ENCODE measurements around the gene ITPK1.
"Not testable (repeated sequence)": the region's sequence is repeated elsewhere in the genome, so short reads cannot be mapped to it uniquely, and the experiment has no call there.

The ITPK1 gene

DNA sequence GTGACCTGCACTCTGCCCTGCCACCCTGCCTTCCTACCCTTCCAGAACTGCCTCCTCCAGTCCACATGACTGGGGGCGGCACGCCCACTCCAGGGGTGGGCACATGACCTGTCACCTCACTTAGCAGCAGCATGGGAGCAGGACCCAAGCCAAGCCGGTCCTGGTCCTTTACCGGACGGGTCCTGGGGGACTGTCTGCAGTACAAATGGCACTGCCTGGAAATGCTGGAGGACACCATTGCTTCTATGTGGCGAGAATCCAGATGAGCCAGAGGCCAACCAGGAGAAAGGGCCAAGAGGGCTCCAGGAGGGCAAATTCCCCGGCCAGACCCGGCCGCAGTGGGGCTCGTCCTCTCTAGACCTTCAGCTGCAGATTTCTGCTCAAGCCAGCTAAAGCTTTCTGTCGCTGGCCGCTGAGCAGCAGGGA is 33.1 kb downstream of the ITPK1 start:
- no peak for DNase-seq

DNA sequence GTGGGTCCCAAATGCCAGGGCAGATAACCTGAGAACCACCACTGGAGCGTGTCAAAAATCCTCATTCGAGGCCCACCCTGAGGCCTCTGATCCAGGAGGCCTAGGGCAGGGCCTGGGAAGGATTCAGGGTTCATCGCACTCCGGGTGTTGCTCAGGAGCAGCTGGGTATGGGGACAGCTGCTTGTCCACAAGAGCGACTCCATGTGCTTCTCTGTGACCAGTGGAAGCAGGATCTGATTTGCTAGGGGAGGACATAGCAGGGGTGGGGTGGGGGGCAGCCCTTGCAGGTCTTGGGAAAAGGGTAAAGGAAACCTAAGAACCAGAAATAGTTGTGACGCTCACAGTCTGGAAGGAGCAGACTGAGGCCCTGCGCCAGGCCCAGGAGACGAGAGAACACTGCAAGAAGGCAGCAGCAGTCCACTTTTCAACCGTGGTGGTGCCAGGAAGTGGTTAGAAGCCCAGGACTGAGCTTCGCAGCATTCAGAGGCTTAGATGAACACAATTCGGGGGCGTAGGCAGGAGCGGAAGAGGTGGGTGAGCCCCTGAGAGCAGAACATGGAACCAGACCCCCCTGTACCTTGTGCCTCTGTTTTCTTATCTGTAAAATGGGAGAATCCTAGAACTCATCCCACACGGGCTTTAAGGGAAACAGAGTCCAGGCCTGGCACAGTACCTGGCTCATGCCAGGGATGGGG is 33.7 kb downstream of the ITPK1 start:
- no peak for DNase-seq

DNA sequence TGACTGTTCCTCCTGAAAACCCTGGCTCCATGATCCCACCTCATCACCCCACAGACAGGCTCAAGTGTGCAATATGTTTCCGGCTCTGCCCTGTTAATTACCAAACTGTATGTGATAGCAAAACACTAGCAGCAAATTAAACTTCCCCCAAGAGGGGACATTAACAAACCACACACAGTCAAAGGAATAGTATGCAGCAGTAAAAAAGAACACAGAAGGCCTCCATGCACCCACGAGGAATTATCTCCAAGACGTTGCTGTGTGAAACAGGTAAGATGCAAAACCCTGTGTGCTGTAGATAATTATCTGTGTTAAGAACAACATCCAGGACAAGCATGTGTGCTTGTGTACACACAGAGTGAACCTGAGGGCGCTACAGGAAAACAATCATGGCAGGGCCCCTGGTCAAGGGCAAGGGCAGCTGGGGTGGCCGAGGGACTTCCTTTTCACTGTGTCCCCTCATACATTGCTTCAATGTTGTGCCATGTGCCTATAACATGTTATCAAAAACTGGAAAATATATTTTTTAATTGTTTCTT is 35.8 kb downstream of the ITPK1 start:
- no peak for DNase-seq

DNA sequence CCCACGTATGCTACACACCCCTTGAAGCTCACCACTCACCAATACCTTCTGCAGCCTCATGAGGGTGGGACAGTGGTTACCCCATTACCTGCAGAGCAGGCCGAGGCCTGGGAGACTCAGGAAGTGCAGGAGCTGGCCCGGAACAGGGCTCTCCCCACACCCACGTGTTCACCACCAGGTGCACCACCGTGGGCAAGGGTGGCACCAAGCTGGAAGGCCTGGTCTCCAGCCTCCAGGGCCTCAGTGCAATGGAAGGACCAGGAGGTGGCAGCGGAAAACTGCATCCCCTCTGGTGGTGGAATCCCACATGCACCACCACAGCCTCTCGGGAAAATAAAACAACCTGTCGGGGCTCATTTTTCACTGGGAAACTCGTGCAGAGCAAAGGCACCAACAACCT is 36.4 kb downstream of the ITPK1 start:
- DNase-seq: no peak

DNA sequence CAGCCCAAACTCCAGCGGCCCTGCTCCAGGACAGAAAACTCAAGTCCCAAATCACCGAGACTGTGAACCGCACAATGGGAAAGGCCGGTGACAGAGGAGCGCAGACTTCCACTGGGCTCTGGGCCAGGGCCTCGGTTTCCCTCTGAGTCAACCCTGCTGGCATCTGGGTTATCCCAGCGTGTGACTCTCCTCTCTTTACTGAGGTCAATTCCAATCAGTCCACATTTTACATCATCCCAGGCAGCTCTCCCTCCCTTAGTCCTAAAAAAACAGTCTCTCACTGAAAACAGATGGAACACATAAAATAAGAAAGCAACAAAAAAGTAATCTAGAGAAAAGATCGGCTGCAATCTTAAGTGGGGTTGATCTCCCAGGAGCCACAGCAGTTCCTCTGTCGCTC is 36.9 kb downstream of the ITPK1 start:
- no peak for DNase-seq

DNA sequence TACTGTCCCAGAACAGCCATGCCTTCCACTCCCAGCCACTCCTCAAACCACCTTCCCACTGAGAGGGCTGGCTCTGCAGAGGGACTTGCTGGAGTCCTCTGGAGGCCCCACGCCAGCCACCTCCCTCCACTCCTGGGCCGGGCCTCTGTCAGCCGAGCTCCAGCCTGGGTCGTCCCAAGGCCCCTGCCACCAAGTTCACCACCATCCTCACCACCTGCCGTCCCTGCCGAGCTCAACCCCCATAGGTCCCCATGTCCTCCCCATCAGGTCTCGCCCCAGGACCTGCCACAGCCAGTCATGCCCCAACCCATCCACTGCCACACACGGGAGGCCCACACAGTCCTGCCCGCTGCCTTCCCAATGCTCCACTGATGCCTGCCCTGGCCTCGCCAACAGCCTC is 39.0 kb downstream of the ITPK1 start:
- no peak for DNase-seq

DNA sequence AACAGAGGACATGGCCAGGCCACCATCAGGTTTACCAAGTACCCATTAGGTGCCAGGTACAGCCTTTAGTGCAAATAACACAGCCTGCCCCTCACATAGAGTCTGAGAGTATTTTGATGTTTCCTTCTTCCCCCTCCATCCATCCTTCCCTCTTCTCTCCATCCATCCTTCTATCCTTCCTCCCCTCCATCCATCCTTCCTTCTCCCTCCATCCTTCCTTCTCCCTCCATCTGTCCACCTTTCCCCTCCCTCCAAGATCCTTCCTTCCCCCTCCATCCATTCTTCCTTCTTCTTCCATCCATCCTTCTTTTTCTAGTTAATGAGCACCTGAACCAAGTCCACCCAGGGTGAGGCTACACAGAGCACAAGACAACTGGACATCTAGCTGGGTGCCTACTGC is 39.8 kb downstream of the ITPK1 start:
- no peak for DNase-seq

DNA sequence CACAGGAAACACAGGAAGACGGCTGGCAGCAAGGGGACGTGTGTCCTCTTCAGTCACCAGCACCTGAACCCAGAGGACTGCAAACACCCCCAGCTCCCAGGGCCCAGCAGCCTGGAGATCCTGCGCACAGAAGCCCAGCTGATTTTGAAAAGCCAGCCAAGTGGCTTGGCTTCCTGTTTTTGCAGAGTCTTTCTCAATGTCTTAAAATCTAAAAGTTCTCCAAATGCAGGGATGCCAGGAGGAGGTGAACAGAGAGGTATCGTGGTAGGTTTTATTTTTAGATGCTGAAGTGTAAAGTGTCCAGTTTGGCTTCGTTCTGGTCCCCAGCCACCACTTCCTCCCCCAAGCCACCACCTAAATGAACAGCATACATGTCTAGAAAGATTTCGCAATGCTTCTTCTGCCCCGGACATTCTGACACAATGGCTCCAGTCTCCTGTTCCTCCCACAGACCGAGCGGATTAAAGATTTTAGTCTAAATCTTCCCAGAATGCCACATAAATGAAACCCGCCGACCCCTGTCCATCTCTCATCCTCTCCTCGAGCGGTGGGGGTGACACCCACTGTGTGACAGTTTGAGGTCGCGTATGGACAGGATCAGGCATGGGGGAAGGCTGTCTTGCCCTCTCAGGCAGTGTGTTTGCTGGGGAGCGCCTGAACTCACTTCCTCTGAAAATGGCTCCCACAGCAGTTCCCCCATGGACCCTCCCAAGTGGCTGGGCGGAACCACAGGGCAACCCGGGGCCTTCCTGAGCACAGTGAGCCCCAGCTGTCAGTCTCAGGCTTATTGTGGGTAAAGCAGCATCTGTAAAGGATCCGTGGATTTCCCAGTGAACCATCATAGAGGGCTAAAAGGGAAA is 41.6 kb downstream of the ITPK1 start:
- no peak for DNase-seq

DNA sequence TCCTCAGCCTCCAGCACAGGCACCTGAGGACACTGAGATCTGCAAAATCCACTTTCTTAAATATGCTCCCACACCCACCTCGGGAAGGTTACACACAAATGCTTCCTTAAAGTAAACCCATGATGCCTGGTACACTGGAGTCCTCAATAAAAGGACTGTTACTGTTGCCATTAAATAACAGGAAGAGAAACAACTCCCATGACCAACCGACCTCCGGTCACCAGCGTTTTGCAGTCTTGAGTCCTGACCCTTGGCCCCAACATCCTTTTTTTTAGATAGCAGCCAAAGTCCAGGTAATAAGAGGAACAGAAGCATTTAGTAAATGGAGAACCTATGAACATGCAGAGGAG is 42.4 kb downstream of the ITPK1 start:
- no peak for DNase-seq

DNA sequence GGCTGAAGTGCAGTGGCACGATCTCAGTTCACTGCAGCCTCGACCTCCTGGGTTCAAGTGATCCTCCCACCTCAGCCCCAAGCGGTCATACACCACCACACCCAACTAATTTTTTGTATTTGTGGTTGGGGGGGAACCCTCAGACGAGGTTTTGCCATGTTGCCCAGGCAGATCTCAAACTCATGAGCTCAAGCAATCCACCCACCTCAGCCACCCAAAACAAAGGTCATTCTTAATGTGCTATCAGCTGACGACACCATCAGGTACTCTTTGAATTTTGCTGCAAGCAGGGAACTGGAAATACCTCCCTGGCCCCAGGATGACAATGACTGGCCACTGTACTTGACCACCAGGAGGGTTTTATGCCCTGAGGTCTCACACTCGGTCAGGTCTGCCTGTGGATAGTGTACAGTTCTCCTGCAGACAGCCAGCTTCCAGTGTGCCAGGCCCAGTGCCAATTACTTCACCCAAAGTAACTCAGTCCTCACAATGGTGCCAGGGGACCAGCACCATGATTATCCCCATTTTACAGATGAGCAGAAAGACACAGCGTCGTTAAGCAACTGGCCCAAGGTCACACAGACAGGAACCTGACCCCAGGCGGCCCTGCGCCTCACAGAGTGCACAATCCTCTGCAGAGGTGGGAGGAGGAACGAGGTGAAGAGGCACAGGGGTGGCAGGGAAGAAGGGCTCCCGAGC is 42.9 kb downstream of the ITPK1 start:
- no peak for DNase-seq

DNA sequence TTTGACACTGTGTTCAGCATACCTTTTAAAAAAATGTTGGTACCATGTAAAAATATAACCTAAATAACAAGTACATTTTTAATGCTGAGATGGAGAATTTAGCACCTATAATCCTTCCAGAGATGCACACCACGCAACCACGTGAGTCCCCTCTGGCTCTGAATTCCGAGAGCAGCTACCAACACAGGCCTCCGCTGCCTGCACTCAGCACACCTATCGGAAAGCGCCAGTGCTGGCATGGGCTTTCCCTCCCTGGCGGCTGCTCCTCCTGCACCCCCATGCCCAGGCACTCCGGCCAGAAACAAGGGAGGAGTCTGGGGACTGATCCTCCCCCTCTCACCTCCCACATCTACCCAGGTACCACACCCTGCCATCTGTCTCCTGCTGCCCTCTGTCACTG is 47.0 kb downstream of the ITPK1 start:
- DNase-seq: no peak

DNA sequence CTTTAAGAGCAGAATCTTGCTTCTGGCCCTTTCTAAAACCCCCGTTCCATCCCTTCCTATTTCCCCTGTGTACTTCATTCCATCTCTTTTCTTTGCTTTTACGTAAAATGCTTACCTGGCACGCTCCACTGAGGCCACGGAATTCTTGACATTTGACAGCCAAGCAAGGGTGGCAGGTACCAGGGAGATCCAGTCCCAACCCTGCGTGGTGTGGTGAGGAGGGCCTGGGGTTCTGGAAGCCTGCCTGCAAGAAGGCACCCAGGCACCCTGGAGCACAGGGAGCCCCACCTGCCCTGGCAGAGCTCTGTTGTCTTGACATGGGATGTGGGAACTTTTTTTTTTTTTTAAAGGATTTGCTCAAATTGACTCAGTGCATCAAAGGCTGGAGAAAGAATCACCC is 48.6 kb downstream of the ITPK1 start:
- no peak for DNase-seq

DNA sequence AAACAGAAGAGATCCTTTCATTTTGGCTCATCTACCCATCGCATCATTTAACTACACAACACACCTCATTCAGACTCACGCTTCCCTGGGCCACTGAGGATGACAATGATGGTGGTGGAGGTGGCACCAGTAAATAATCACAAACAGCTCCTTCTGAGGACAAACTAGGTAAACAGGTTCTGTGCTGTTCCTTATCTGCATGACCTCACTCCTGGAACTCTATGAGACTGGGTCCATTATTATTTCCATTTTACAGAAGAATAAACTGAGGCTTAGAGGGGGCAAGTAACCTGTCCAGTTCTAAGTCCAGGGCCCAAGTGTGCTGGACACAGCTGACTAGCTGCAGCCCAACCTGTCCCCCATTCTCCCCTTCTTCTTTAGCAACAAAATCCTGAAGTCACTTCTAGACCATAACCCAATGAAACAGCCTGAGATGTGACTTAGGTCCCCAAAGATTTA is 50.4 kb downstream of the ITPK1 start:
- DNase-seq: no peak

DNA sequence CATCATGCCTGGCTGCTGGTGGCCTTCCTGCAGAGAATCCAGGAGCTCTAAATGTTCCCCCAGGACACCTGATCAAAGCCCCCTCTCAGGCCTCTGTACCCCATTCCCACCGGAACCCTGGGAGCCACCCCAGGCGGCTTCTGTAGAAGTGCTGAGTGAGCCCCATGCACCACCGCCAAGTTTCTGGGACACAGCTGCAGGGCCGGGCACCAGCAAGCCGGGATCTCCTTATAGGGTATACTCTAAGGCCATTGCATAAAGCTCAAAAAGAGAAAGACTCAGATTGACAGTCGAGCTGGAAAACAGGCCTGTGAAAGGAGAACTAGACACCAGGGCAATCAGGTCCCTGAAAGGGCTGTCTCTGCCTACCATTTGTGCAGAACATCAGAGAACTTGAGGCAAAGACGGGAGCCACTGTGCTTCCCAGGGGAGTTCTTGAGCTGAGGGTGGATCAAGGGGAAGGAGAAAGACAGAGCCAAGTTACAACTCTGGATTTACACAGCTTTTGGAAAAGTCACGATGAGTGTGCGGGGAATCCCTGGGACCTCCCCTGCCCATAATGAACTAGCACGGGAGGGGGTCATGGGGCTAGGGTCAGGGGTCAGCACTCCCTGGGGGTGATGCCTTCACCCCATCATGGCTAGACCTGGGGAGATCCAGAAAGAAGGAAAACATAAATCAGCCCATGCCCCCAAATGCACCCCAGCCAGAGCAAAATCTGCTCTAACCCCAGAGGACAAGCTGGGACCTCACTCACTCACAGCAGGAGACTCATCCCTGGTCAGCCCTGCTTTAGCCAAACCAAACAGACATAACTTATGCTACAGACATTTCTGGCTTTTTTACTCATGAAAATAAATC is 51.1 kb downstream of the ITPK1 start:
- no peak for DNase-seq

DNA sequence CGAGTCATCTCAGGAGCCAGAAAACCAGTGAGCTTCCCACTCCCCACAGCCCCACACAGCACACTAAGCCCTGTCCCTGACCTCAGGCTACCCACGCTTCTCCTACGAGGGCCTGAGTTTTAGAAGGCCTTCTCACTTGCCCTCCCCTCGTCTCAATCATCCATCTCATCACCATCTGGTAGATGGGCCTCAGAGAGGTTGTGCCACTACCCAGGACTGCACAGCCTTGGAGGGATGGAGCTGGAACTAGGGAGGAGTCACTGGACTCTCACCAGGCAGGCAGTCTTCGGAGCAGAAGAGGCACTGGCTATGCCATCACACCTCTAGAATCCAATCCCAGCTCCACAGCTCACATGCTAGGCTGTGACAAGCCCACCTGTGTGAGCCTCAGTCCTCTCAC is 52.3 kb downstream of the ITPK1 start:
- DNase-seq: no peak

DNA sequence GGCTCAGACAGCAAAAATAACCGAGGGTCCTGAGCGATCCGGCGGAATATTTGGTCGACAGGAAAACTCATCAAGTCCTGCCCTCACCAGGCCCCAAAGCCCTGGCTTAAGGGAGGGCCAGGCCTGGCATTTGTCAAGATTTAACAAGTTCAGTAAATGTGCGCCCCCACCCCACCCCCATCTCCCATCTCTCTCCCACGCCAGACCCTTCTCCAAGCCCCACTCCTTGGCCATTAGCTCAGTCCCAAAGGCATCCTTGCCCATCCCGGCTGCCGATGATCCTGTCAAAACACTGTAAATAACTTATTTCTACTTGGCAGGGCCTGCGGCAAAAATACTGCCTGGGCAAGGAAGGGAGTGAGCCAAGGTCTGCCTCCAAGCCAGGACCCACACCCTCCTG is 52.8 kb downstream of the ITPK1 start:
- no peak for DNase-seq

DNA sequence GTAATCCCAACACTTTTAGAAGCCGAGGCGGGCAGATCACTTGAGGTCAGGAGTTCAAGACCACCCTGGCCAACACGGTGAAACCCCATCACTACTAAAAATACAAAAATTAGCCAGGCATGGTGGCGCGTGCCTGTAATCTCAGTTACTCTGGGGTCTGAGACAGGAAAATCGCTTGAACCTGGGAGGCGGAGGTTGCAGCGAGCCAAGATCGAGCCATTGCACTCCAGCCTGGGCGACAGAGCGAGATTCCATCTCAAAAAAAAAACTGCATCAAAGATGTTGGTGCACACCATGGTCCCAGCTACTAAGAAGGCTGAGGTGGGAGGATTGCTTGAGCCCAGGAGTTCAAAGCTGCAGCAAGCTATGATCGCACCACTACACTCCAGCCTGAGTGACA is 53.7 kb downstream of the ITPK1 start:
- DNase-seq: not testable (repeated sequence)

DNA sequence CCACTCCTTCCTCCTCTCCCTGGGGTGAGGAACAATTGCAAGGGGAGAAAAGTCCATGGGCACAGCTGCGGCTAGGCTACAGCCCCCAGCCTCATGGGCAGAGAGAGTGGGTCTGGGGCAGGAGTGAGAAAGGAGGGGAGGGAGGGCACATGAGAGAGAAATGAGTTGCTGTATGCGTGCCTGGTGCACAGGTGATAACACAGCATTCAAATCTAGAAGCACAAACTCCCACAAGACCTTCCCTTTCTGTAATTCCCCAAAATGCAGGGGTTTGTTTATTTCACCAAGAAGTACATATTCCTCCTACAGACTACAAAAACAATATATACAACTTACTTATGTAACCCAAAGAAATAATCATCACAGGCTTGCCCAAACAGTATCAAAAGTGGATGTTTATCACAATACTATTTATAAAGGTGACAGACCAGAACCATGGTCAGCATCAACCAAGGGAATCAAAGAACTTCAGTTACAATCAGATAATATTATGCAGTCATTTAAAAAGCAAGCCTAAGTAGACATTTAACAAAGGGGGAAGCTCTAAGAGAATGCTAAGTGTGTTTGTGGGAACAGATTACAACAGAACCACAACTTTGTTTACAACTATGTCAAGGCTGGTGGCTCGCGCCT is 54.2 kb downstream of the ITPK1 start:
- DNase-seq: no peak

DNA sequence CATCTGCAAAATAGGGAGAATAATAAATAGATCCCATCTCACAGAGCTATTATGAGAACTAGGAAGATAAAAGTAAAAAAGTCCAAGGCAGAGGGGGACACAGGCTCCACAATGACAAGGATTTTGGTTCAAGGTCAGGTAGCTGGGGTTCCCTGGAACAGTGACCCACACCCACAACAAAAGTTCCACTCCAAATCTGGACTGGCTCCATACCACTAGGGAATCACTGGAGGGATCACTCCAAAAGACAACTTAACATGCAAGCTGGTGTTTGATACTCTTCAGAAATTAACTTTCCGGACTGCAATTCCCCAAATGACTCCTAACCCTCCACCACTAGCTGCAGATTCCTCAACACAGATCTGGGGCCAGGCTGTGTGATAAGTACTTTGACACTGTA is 54.9 kb downstream of the ITPK1 start:
- no peak for DNase-seq

DNA sequence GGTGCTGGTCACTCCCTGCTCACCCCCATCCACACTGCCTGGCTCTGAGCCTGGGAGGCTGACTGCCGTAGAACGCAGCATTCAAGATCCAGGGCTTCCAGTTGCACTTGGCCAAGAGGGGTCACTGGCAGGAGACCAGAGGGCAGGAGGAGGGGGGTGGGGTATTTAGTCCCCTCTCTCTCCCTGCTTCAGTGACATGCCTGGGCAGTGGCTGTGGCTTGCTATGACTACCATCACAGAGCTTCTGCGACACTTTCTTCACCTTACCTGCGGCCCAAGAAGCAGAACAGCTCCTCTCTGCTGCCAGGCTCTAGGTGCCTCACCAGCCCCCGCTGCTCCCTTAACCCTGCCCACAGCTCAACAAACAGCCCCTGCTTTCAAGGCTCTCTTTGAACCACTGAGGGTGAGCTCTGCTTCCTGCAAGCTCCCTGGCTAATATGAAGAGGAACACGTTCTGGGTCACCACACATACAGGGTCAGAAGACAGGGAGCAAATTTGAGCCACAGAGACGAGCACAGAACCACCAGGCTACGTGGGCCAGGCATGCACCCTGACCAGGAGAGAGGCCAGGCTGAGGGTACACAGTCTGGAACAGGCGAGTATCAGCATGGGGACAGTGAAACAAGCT is 55.7 kb downstream of the ITPK1 start:
- DNase-seq: no peak

DNA sequence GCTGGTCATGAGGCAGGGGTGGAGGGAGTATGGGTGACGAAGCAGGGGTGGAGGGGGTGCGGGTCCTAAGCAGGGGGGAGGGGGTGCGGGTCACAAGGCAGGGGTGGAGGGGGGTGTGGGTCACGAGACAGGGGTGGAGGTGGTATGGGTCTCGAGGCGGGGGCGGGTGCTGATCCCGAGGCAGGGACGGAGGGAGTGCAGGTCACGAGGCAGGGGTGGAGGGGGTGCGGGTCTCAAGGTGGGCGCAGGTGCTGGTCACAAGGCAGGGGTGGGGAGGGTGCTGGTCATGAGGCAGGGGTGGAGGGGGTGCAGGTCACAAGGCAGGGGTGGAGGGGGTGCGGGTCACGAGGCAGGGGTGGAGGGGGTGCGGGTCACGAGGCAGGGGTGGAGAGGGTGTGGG is 56.5 kb downstream of the ITPK1 start:
- no peak for DNase-seq
